ENCODE data around the gene IER5L.
"Not testable (repeated sequence)": the region's sequence is repeated elsewhere in the genome, so short reads cannot be mapped to it uniquely, and the experiment has no call there.

IER5L gene

DNA sequence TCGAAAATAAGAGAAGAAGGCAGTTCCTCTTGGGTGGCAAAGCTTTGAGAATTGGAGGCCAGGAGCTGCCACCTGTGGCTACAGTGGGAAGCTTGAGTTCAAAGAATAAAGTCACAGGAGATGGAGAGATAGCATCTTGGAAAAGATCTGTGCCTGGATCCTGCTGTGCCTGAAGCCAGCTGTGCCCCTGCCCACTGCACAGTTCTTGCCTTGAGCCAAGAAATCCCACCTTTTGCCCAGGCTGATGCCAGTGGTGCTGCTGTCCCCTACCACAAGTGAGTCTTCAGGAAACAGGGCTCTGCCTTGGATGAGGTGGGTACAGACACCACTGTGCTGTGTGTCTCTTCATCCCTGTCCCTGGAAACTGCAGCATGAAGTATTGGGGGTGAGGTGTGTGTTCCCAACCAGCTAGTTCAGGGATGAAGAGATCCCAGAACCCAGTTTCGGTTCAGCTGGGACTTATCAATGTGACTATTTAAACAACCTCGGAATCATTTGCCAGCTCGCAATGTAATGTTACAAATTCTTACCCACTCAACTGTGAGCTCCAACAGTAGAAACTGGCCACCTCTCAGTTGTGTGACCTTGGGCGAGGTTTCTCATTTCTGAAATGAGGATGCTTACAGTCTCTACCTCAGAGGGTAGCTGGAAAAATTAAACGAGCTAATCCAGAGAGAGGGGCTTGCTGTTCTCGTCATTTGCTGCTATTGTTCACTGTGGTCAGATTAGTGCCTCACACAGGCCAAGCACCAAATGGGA is 5.9 kb downstream of the IER5L start:
- peaks cover 30% of the 10 kb centered on the region for H3K4me1 ChIP-seq (ENCODE audit: insufficient read depth, low read length)
- no peak overlapping the region for H3K4me3 ChIP-seq (ENCODE audit: low read depth in 1 of 2, low read length in 2 of 2)
- no peaks in the 10 kb centered on the region for H3K9me3 ChIP-seq (ENCODE audit: low read length)
- H3K27ac ChIP-seq (ENCODE audit: low read depth, low read length): no peak overlapping the region
- no peaks in the 10 kb centered on the region for H3K27me3 ChIP-seq (ENCODE audit: control insufficient read depth in 1 of 2, insufficient read depth in 2 of 2, low read length in 2 of 2)
- H3K36me3 ChIP-seq (ENCODE audit: insufficient read depth, low read length): no peaks in the 10 kb centered on the region
- no peak overlapping the region for H3K9ac ChIP-seq (ENCODE audit: low read length)

- no peak overlapping the region for H3K27ac ChIP-seq (ENCODE audit: low read depth, low read length)
- no peaks in the 10 kb centered on the region for H3K27me3 ChIP-seq (ENCODE audit: control insufficient read depth in 1 of 2, insufficient read depth in 2 of 2, low read length in 2 of 2)
- no peak overlapping the region for H3K4me3 ChIP-seq (ENCODE audit: low read depth in 1 of 2, low read length in 2 of 2)
- H3K9me3 ChIP-seq (ENCODE audit: low read length): no peaks in the 10 kb centered on the region
- H3K9ac ChIP-seq (ENCODE audit: low read length): no peak overlapping the region
- H3K4me1 ChIP-seq (ENCODE audit: insufficient read depth, low read length): peaks cover 33% of the 10 kb centered on the region
- no peaks in the 10 kb centered on the region for H3K36me3 ChIP-seq (ENCODE audit: insufficient read depth, low read length)
Observed at GRCh38 chr9:129170229-129170628, 7.8 kb downstream of the IER5L start.

DNA sequence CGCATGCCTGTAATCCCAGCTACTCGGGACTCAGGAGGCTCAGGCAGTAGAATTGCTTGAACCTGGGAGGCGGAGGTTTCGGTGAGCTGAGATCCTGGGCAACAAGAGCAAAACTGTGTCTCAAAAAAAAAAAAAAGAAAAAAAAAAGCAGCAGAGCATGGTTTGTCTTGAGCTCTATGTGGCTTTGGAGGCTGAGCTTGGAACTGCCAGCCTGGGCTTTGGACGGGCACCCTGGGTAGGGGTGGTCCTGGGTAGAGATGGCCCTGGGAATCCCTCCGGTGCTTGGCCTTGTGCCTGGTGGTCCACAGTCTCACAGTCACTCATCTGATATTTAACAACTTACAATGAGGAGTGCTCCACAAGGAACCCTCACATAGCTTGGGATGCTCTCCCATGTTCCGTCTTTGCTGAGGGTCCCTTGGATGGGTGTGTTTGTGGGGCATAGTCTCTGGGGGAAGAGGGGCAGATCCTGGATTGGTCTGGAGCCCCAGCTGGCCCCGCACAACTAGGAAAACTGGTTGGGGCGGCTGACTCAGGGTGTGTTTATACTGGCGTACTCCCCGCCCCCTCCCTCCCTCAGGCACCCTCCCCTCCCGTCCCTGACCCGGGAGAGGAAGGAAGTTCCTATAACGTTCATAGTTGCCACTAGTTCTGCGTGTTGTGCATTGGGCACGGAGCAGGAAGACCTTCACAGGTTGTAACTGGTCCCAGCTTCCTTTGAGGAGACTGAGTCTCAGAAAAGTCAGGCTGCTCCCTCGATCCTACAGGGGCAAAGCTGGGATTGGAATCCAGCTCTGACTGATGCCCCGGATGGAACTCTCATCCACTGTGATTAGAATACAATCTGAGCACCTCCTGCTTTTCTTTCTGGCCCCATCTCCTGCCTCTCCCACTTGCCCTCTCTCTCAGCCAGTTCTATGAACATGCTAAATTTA is 11.2 kb downstream of the IER5L start:
- H3K9ac ChIP-seq (ENCODE audit: low read length): peak overlapping the region; percentile 33
- H3K9me3 ChIP-seq (ENCODE audit: low read length): no peaks in the 10 kb centered on the region
- no peaks in the 10 kb centered on the region for H3K36me3 ChIP-seq (ENCODE audit: insufficient read depth, low read length)
- no peaks in the 10 kb centered on the region for H3K27me3 ChIP-seq (ENCODE audit: control insufficient read depth in 1 of 2, insufficient read depth in 2 of 2, low read length in 2 of 2)
- peak overlapping the region; percentile 86 for H3K27ac ChIP-seq (ENCODE audit: low read depth, low read length)
- peak overlapping the region in 1 of 2 donors; percentile 61 for H3K4me3 ChIP-seq (ENCODE audit: low read depth in 1 of 2, low read length in 2 of 2)
- H3K4me1 ChIP-seq (ENCODE audit: insufficient read depth, low read length): peaks cover 34% of the 10 kb centered on the region

GRCh38 chr9:129165198-129165597 is 12.9 kb downstream of the IER5L start:
- Histone ChIP-seq H3K27ac (ENCODE audit: low read depth, low read length) (no peak overlapping the region), H3K4me1 (ENCODE audit: insufficient read depth, low read length) (peaks cover 34% of the 10 kb centered on the region)

DNA sequence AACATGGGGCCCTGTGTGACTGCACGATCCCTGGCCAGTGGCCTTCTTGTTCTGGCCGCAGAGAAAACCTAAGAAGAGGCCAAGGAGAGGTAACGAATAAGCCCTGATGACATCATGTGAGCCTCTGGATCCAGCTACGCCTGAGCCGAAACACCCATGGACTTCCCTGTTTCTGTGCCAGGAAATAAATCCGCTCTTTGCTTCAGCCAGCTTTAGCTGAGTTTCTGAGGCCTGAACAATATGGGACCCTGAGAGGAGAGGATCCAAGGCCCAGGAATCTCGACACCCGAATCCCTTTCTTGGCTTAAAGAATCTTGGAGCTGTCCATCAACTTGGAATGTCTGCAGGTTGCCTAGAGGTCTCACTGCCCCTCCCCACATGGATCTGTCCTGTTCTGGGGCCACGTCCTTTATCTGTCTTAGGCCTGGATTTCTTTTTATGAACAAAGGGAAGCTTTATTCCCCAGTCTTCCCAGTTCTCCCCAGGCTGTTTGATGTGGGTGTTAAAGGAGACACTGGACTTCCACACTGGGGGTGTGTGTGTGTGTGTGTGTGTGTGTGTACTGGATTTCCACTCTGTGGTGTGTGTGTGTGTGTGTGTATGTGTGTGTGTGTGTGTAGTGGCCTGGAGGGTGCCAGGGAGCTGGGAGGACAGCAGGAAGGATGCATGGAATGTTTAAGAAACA is 13.7 kb downstream of the IER5L start:
- Histone ChIP-seq H3K36me3 (ENCODE audit: insufficient read depth, low read length) (no peaks in the 10 kb centered on the region), H3K4me1 (ENCODE audit: insufficient read depth, low read length) (peaks cover 34% of the 10 kb centered on the region), H3K4me3 (ENCODE audit: low read depth in 1 of 2, low read length in 2 of 2) (no peak overlapping the region), H3K27ac (ENCODE audit: low read depth, low read length) (peak overlapping the region; percentile 1), H3K9me3 (ENCODE audit: low read length) (no peaks in the 10 kb centered on the region), H3K9ac (ENCODE audit: low read length) (no peak overlapping the region), H3K27me3 (ENCODE audit: control insufficient read depth in 1 of 2, insufficient read depth in 2 of 2, low read length in 2 of 2) (no peaks in the 10 kb centered on the region)

More at GRCh38 chr9:129165198-129165597, 12.9 kb downstream of the IER5L start:
- Histone ChIP-seq H3K4me3 (ENCODE audit: low read depth in 1 of 2, low read length in 2 of 2) (no peak overlapping the region), H3K27me3 (ENCODE audit: control insufficient read depth in 1 of 2, insufficient read depth in 2 of 2, low read length in 2 of 2) (no peaks in the 10 kb centered on the region), H3K9me3 (ENCODE audit: low read length) (no peaks in the 10 kb centered on the region), H3K9ac (ENCODE audit: low read length) (no peak overlapping the region), H3K36me3 (ENCODE audit: insufficient read depth, low read length) (no peaks in the 10 kb centered on the region)

- H3K9ac ChIP-seq (ENCODE audit: low read length): no peak overlapping the region
- H3K36me3 ChIP-seq (ENCODE audit: insufficient read depth, low read length): no peaks in the 10 kb centered on the region
- no peaks in the 10 kb centered on the region for H3K27me3 ChIP-seq (ENCODE audit: control insufficient read depth in 1 of 2, insufficient read depth in 2 of 2, low read length in 2 of 2)
- H3K4me3 ChIP-seq (ENCODE audit: low read depth in 1 of 2, low read length in 2 of 2): no peak overlapping the region
- peaks cover 34% of the 10 kb centered on the region for H3K4me1 ChIP-seq (ENCODE audit: insufficient read depth, low read length)
- H3K9me3 ChIP-seq (ENCODE audit: low read length): no peaks in the 10 kb centered on the region
- peak overlapping the region; percentile 1 for H3K27ac ChIP-seq (ENCODE audit: low read depth, low read length)
Observed at GRCh38 chr9:129163753-129164152, 14.3 kb downstream of the IER5L start.

DNA sequence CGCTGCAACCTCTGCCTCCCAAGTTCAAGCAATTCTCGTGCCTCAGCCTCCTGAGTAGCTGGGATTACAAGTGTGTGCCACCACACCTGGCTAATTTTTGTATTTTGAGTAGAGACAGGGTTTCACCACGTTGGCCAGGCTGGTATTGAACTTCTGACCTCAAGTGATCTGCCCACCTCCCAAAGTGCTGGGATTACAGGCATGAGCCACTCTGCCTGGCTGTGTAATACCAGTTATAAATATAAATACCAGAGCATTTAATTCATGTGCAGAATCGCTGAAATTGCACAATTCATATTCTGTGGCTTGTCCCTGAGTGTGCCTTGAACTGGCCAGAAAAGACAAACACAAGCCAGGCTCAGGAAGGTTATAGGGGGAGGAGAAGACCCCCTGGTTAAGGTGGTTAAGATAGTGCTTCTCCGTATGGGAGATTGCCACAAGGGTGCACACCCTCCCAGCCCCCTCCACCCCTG is 14.8 kb downstream of the IER5L start:
- not testable (repeated sequence) for H3K36me3 ChIP-seq (ENCODE audit: insufficient read depth, low read length); H3K9me3 ChIP-seq (ENCODE audit: low read length); H3K4me3 ChIP-seq (ENCODE audit: low read depth in 1 of 2, low read length in 2 of 2); H3K27me3 ChIP-seq (ENCODE audit: control insufficient read depth in 1 of 2, insufficient read depth in 2 of 2, low read length in 2 of 2); H3K9ac ChIP-seq (ENCODE audit: low read length)
- H3K4me1 ChIP-seq (ENCODE audit: insufficient read depth, low read length): peaks cover 32% of the 10 kb centered on the region
- H3K27ac ChIP-seq (ENCODE audit: low read depth, low read length): peak overlapping the region; percentile 1

DNA sequence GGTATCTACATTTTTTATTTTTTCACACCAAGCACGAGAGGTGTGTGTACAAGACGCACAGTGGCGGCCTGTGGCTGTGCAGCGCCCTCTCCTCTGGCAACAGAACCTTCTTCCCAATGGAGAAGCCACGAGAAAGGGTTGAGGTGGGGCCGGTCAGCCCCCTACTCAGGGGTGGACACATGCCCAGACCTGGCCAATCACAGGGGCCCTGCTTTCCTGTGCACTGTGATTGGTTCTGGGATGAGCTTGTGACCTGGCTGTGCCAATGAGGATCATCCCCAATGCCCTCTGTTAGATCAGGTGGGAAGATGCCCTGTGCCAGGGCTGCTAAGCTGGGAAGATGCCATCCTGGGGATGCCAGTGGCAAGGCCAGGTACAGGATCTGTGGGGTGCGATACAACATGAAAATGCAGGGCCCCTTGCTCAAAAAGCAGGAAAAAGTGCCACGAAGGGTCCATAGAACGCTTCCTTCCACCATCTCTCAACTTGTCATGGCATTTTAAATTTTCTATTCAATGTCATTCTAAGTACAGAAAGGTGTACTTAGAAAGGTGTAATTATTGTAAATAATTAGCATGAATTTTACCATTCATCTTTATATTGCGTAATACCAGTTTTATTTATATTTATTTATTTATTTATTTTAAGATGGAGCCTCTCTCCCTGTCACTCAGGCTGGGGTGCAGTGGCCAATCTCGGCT is 15.4 kb downstream of the IER5L start:
- Histone ChIP-seq H3K4me1 (ENCODE audit: insufficient read depth, low read length) (peaks cover 26% of the 10 kb centered on the region), H3K9me3 (ENCODE audit: low read length) (no peaks in the 10 kb centered on the region), H3K27me3 (ENCODE audit: control insufficient read depth in 1 of 2, insufficient read depth in 2 of 2, low read length in 2 of 2) (no peaks in the 10 kb centered on the region), H3K36me3 (ENCODE audit: insufficient read depth, low read length) (no peaks in the 10 kb centered on the region), H3K27ac (ENCODE audit: low read depth, low read length) (no peak overlapping the region), H3K9ac (ENCODE audit: low read length) (no peak overlapping the region), H3K4me3 (ENCODE audit: low read depth in 1 of 2, low read length in 2 of 2) (no peak overlapping the region)

GRCh38 chr9:129161534-129161837 is 16.6 kb downstream of the IER5L start:
- H3K4me3 ChIP-seq (ENCODE audit: low read depth in 1 of 2, low read length in 2 of 2): no peak overlapping the region
- H3K27me3 ChIP-seq (ENCODE audit: control insufficient read depth in 1 of 2, insufficient read depth in 2 of 2, low read length in 2 of 2): no peaks in the 10 kb centered on the region
- H3K9me3 ChIP-seq (ENCODE audit: low read length): no peaks in the 10 kb centered on the region
- no peak overlapping the region for H3K9ac ChIP-seq (ENCODE audit: low read length)
- no peaks in the 10 kb centered on the region for H3K36me3 ChIP-seq (ENCODE audit: insufficient read depth, low read length)
- H3K27ac ChIP-seq (ENCODE audit: low read depth, low read length): no peak overlapping the region
- peaks cover 15% of the 10 kb centered on the region for H3K4me1 ChIP-seq (ENCODE audit: insufficient read depth, low read length)

DNA sequence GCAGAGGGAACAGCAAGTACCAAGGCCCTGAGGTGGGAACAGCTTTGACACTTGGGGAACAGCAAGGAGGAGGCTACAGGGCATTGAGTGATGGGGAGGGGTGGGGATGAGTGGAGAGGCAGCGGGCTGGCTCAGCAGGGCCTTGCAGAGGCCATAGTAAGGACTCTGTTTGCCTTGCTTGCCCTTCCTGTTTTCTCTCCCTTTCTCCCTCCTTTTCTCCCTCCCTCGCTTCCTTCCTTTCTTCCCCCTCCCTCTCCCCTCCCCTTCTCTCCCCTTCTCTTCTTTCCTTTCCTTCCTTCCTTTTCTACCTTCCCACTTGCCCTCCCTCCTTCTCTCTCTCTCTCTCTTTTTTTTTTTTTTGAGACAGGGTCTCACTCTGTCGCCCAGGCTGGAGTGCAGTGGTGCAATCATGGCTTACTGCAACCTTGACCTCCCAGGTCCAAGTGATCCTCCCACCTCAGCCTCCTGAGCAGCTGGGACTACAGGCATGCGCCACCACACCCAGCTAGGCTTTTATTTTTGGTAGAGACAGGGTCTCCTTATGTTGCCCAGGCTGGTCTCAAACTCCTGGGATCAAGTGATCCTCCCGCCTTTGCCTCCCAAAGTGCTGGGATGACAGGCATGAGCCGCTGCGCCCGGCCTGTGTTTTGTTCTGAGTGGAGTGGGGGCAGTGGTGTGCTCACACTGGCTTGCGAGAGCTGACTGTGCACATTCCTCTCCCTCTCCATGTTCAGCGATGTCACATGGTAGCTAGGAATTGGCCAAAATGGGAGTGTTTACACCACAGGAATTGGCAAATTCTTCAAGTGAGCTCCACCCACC is 17.1 kb downstream of the IER5L start:
- no peaks in the 10 kb centered on the region for H3K9me3 ChIP-seq (ENCODE audit: low read length)
- no peaks in the 10 kb centered on the region for H3K36me3 ChIP-seq (ENCODE audit: insufficient read depth, low read length)
- H3K27ac ChIP-seq (ENCODE audit: low read depth, low read length): no peak overlapping the region
- H3K9ac ChIP-seq (ENCODE audit: low read length): no peak overlapping the region
- peaks cover 14% of the 10 kb centered on the region for H3K4me1 ChIP-seq (ENCODE audit: insufficient read depth, low read length)
- H3K27me3 ChIP-seq (ENCODE audit: control insufficient read depth in 1 of 2, insufficient read depth in 2 of 2, low read length in 2 of 2): no peaks in the 10 kb centered on the region
- H3K4me3 ChIP-seq (ENCODE audit: low read depth in 1 of 2, low read length in 2 of 2): no peak overlapping the region

All from muscle layer of colon (tissue), 2 donors.